Glutamatergic neuron (in vitro differentiated cells): ENCODE measurements around the gene TBC1D2B. TPM values are rescaled to one million over a fixed set of nuclear protein-coding genes. Genes with fewer than 3 reads are reported as not detected.

Experiments
- DNase-seq: peaks from one replicate; pipeline ENCODE4 v3.0.0; 2022
- H3K27ac Mint-ChIP-seq: one replicate; pipeline ENCODE4 v1.8.0; 2020; ENCODE audit warnings: mild to moderate bottlenecking, mixed read lengths, inconsistent platforms; ENCODE audit not compliant: unreplicated experiment
- H3K27me3 Mint-ChIP-seq: one replicate; pipeline ENCODE4 v1.8.0; 2020; ENCODE audit warnings: mild to moderate bottlenecking, moderate library complexity, mixed read lengths, inconsistent platforms; ENCODE audit not compliant: unreplicated experiment
- H3K36me3 Mint-ChIP-seq: one replicate; pipeline ENCODE4 v1.8.0; 2020; ENCODE audit warnings: mild to moderate bottlenecking, mixed read lengths, inconsistent platforms; ENCODE audit not compliant: unreplicated experiment
- H3K4me1 Mint-ChIP-seq: one replicate; pipeline ENCODE4 v1.8.0; 2020; ENCODE audit warnings: mild to moderate bottlenecking, low read depth, mixed read lengths, inconsistent platforms; ENCODE audit not compliant: unreplicated experiment
- H3K4me3 Mint-ChIP-seq: one replicate; pipeline ENCODE4 v1.8.0; 2020; ENCODE audit warnings: mild to moderate bottlenecking, mixed read lengths, inconsistent platforms; ENCODE audit not compliant: unreplicated experiment
- H3K9me3 Mint-ChIP-seq: one replicate; pipeline ENCODE4 v1.8.0; 2020; ENCODE audit warnings: mild to moderate bottlenecking, moderate library complexity, mixed read lengths, inconsistent platforms; ENCODE audit not compliant: unreplicated experiment
- CTCF ChIP-seq: fragments of 200-600 bp; sonication (generic); IDR thresholded peaks from one replicate; pipeline ENCODE4 v1.5.0; 2021; ENCODE audit not compliant: partially characterized antibody, unreplicated experiment
- total RNA-seq: library from RNA; stranded (reverse); fragmentation: NEBNext Ultra II Directional; extraction: Animal tissue kit (Norgen Biotek cat#: 25700); gene quantifications from one replicate; pipeline ENCODE4 v1.2.1, GENCODE V29; 2021; ENCODE audit not compliant: unreplicated experiment

TBC1D2B gene
- total RNA-seq, 1 donor from 2014 or later = 45.3 TPM

GRCh38 chr15:78102741-78103140 lies 25.2 kb upstream of the TBC1D2B start:
- no peak overlapping the region for H3K4me3 Mint-ChIP-seq
- peaks cover 5% of the 10 kb centered on the region for H3K36me3 Mint-ChIP-seq
- peaks cover 8% of the 10 kb centered on the region for H3K9me3 Mint-ChIP-seq
- no peak for DNase-seq
- no peak overlapping the region for H3K27ac Mint-ChIP-seq
- H3K27me3 Mint-ChIP-seq = peaks cover 10% of the 10 kb centered on the region
- peaks cover 5% of the 10 kb centered on the region for H3K4me1 Mint-ChIP-seq
- TF ChIP-seq CTCF = no peak

- H3K27ac Mint-ChIP-seq = no peak overlapping the region
- H3K4me3 Mint-ChIP-seq = no peak overlapping the region
- H3K36me3 Mint-ChIP-seq = peaks cover 5% of the 10 kb centered on the region
- H3K27me3 Mint-ChIP-seq = peaks cover 12% of the 10 kb centered on the region
- H3K4me1 Mint-ChIP-seq = peaks cover 5% of the 10 kb centered on the region
- no peak for DNase-seq
- no peak for TF ChIP-seq CTCF
- peaks cover 8% of the 10 kb centered on the region for H3K9me3 Mint-ChIP-seq
Measured at GRCh38 chr15:78102211-78102610, 24.7 kb upstream of the TBC1D2B start.

GRCh38 chr15:78101423-78102105 lies 24.1 kb upstream of the TBC1D2B start:
- Mint-ChIP-seq H3K27ac (no peak overlapping the region), H3K9me3 (peaks cover 5% of the 10 kb centered on the region), H3K36me3 (peaks cover 5% of the 10 kb centered on the region), H3K4me1 (peaks cover 5% of the 10 kb centered on the region), H3K27me3 (peaks cover 11% of the 10 kb centered on the region), H3K4me3 (no peak overlapping the region)
- no peak for TF ChIP-seq CTCF
- DNase-seq = no peak

DNA sequence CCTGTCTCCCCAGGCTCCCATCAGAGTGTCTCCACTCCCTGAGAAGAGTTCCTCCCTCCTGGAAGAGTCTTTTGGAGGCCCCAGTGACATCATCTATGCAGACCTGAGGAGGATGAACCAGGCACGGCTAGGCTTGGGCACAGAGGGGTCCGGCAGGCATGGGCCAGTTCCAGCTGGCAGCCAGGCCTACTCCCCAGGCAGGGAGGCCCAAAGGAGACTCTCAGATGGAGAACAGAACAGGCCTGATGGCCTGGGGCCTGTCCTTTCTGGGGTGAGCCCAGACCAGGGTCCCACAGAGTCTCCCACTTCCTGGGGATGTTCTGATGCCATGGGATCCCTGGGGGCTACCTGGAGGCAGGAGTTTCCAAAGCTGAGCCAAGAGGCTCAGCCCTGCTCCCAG lies 23.4 kb upstream of the TBC1D2B start:
- no peak for DNase-seq
- no peak overlapping the region for H3K4me3 Mint-ChIP-seq
- peaks cover 4% of the 10 kb centered on the region for H3K9me3 Mint-ChIP-seq
- H3K27me3 Mint-ChIP-seq = peaks cover 10% of the 10 kb centered on the region
- no peak for TF ChIP-seq CTCF
- peaks cover 5% of the 10 kb centered on the region for H3K36me3 Mint-ChIP-seq
- H3K27ac Mint-ChIP-seq = no peak overlapping the region
- H3K4me1 Mint-ChIP-seq = peaks cover 5% of the 10 kb centered on the region

GRCh38 chr15:78098131-78098755 lies 20.7 kb upstream of the TBC1D2B start:
- no peak for TF ChIP-seq CTCF
- no peaks in the 10 kb centered on the region for H3K4me1 Mint-ChIP-seq

More at GRCh38 chr15:78098131-78098755, 20.7 kb upstream of the TBC1D2B start:
- no peak overlapping the region for H3K4me3 Mint-ChIP-seq
- H3K9me3 Mint-ChIP-seq = peaks cover 3% of the 10 kb centered on the region
- H3K27me3 Mint-ChIP-seq = peaks cover 12% of the 10 kb centered on the region
- DNase-seq = no peak
- H3K36me3 Mint-ChIP-seq = peaks cover 5% of the 10 kb centered on the region
- H3K27ac Mint-ChIP-seq = no peak overlapping the region
